Gastroesophageal sphincter (tissue), 3 donors: ENCODE data around the gene FES.

Source experiments
- CTCF ChIP-seq, 4 experiments: fragments of 200-600 bp in 2 of 4; fragments of 450-650 bp in 2 of 4; sonication (generic) in 1 of 4; IDR thresholded peaks; one replicate each; pipeline ENCODE4 v1.5.1; 2017 to 2019; ENCODE audit warnings: antibody characterized with exemption in 4 of 4, mild to moderate bottlenecking in 2 of 4, moderate library complexity in 2 of 4
- POLR2A ChIP-seq, 2 donors: fragments of 450-650 bp; IDR thresholded peaks; one replicate each; pipeline ENCODE4 v1.6.1; 2017; ENCODE audit warnings: antibody characterized with exemption in 2 of 2, mild to moderate bottlenecking in 2 of 2, moderate library complexity in 1 of 2
- POLR2AphosphoS5 ChIP-seq: sonication (generic); formaldehyde crosslinking; IDR thresholded peaks from one replicate; pipeline ENCODE4 v1.6.1; 2017; ENCODE audit warnings: antibody characterized with exemption

GRCh38 chr15:90912770-90913075 is 28.4 kb downstream of the FES start:
- no peak for TF ChIP-seq CTCF (IDR thresholded peaks at IDR 0.05)
- no peak for TF ChIP-seq POLR2A (IDR thresholded peaks at IDR 0.05)
- TF ChIP-seq POLR2AphosphoS5 = no peak
